OCI-LY7 (cell line): Measurements from ENCODE around the gene AFG1L. TPM values are rescaled to one million over a fixed set of nuclear protein-coding genes. Genes with fewer than 3 reads are reported as not detected.

ENCODE experiments used
- BruUV-seq: library from RNA; stranded (reverse); fragments of 400-500 nt; replicated peaks from 2 replicates; lab custom pipeline; 2021; lab: Mats Ljungman, UMichigan
- CTCF ChIA-PET: fragments of 300-600 bp; sonication (Branson Sonifier 250); formaldehyde crosslinking; loops from one replicate; lab custom pipeline; 2022; ENCODE audit warnings: antibody characterized with exemption; ENCODE audit not compliant: unreplicated experiment; lab: Charles Lee
- POLR2A ChIA-PET: fragments of 300-600 bp; sonication (Branson Sonifier 250); formaldehyde crosslinking; loops from one replicate; lab custom pipeline; 2022; ENCODE audit warnings: antibody characterized with exemption; lab: Charles Lee
- DNase-seq: peaks from one replicate; pipeline ENCODE4 v3.0.0-alpha.2; 2015; ENCODE audit warnings: low spot score
- H2AFZ ChIP-seq: fragments of 200-600 bp; sonication (generic), shearing (Covaris generic); 2 replicates; pipeline ENCODE4 v1.6.1; 2014; ENCODE audit warnings: mild to moderate bottlenecking, antibody characterized with exemption, low read length, moderate library complexity
- H3K27ac ChIP-seq: fragments of 200-600 bp; sonication (generic); 2 replicates; pipeline ENCODE4 v1.5.1; 2014; ENCODE audit warnings: mixed run types, low read depth, mild to moderate bottlenecking, moderate library complexity, low read length, inconsistent platforms; ENCODE audit not compliant: poor library complexity, severe bottlenecking
- H3K36me3 ChIP-seq: fragments of 200-600 bp; sonication (generic); 2 replicates; pipeline ENCODE4 v1.6.1; 2014; ENCODE audit warnings: mild to moderate bottlenecking, antibody characterized with exemption, low read length, moderate library complexity, mixed read lengths; ENCODE audit not compliant: insufficient read depth
- H3K4me1 ChIP-seq: fragments of 200-600 bp; sonication (generic); 2 replicates; pipeline ENCODE4 v1.5.1; 2014; ENCODE audit warnings: mild to moderate bottlenecking, low read length; ENCODE audit not compliant: insufficient read depth, poor library complexity, severe bottlenecking
- H3K4me2 ChIP-seq: fragments of 200-600 bp; sonication (generic); 2 replicates; pipeline ENCODE4 v1.6.1; 2014; ENCODE audit warnings: mild to moderate bottlenecking, low read length
- H3K4me3 ChIP-seq: fragments of 200-600 bp; sonication (generic); 2 replicates; pipeline ENCODE4 v1.5.1; 2014; ENCODE audit warnings: mild to moderate bottlenecking, low read depth, low read length; ENCODE audit not compliant: poor library complexity, severe bottlenecking
- H3K79me2 ChIP-seq: fragments of 200-600 bp; sonication (generic); 2 replicates; pipeline ENCODE4 v1.6.1; 2016; ENCODE audit warnings: low read depth, mild to moderate bottlenecking, low read length, moderate library complexity, mixed read lengths; ENCODE audit not compliant: insufficient read depth
- H3K9me2 ChIP-seq: fragments of 200-600 bp; sonication (generic); 2 replicates; pipeline ENCODE4 v1.6.1; 2016; ENCODE audit warnings: mild to moderate bottlenecking, low read length, mixed read lengths; ENCODE audit not compliant: insufficient read depth
- H3K9me3 ChIP-seq: fragments of 200-600 bp; sonication (generic); 2 replicates; pipeline ENCODE4 v1.6.1; 2014; ENCODE audit warnings: mild to moderate bottlenecking, mixed run types, low read length, mixed read lengths
- H4K20me1 ChIP-seq: fragments of 200-600 bp; sonication (generic); 2 replicates; pipeline ENCODE4 v1.6.1; 2014; ENCODE audit warnings: mild to moderate bottlenecking, antibody characterized with exemption, low read length, moderate library complexity, mixed read lengths; ENCODE audit not compliant: insufficient read depth
- EZH2phosphoT487 ChIP-seq: fragments of 200-600 bp; sonication (generic); IDR thresholded peaks from 2 replicates; pipeline ENCODE4 v1.6.1; 2018; ENCODE audit warnings: low read depth, borderline replicate concordance, mild to moderate bottlenecking, mixed run types, antibody characterized with exemption, low read length, moderate library complexity, mixed read lengths
- intact Hi-C: fragments of 100-400 bp; cut with micrococcal nuclease; formaldehyde crosslinking; loops from one replicate; pipeline ENCODE4 v1.10.0; 2022; ENCODE audit not compliant: unreplicated experiment
- total RNA-seq, 2 experiments: library from RNA; depleted of rRNA in 1 of 2; stranded (reverse); fragments of >200 nt in 1 of 2; shearing (Covaris generic) in 1 of 2; gene quantifications; 2 replicates each; pipeline ENCODE4 v1.2.3, GENCODE V29; 2014 to 2022
- TF ChIP-seq, protein P1 (sequence below): fragments of 200-600 bp; sonication (generic); conservative IDR thresholded peaks from 2 replicates; pipeline ENCODE4 v1.5.1; 2014; ENCODE audit warnings: mild to moderate bottlenecking, antibody characterized with exemption, low read length, moderate library complexity, mixed read lengths

AFG1L gene
- total RNA-seq, 2 experiments from 2014 or later, result 8.9 to 9.0 TPM

DNA sequence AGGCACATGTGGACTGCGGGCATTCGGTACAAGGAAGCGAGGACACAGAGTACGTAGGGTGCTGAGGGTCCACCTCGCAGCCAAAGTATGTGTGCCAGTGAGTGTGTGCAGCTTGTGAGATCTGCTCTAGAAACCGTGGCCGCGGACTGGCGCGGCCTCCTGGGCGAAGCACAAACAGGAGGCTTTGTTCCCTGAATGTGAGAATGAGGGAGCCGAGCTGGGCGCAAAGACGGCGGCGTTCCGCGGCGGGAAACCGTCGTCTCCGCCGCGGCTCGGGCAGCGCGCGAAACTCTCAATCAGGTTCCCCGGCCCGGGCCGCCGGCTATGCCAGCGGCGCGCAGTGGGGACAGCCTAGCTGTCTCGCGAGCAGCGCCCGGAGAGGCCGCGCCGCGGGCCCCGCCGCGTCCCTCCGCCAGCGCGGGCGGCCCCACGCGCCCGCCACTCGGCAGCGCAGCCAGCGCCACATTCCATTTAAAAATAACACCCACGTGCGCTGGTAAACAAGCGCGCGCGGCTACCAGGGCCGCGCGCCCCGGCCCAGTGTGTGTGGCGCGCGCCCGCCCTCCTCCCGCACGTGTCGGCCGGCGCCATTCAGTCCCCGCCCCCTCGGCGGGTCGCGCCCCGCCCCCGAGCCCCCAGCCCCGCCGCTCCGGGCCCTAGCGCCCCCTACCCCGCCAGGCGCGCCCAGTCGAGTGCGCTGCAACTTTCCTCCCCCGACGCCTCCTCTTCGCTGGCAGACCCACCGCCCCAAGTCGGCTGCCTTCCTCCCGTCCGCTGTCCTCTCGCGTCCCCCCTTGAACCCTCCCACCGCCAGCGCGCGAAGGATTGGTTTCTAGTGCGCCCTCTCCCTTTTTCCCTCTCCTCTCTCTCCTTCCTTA lies 262.9 kb downstream of the AFG1L start:
- intact Hi-C loops, result loop anchor here (1.0 to 5.0 kb wide), 2 partner anchors 35 to 515 kb away; no protein-coding TSS in a partner anchor
- CTCF ChIA-PET, result interaction anchor here (1.1 kb wide), 1 partner anchor 35 kb away, joined by 3 read pairs; no protein-coding TSS in a partner anchor
- POLR2A ChIA-PET, result interaction anchor here (0.5 to 1.1 kb wide), 6 partner anchors 18 to 601 kb away, joined by 3 to 5 read pairs (median 4); no protein-coding TSS in a partner anchor

DNA sequence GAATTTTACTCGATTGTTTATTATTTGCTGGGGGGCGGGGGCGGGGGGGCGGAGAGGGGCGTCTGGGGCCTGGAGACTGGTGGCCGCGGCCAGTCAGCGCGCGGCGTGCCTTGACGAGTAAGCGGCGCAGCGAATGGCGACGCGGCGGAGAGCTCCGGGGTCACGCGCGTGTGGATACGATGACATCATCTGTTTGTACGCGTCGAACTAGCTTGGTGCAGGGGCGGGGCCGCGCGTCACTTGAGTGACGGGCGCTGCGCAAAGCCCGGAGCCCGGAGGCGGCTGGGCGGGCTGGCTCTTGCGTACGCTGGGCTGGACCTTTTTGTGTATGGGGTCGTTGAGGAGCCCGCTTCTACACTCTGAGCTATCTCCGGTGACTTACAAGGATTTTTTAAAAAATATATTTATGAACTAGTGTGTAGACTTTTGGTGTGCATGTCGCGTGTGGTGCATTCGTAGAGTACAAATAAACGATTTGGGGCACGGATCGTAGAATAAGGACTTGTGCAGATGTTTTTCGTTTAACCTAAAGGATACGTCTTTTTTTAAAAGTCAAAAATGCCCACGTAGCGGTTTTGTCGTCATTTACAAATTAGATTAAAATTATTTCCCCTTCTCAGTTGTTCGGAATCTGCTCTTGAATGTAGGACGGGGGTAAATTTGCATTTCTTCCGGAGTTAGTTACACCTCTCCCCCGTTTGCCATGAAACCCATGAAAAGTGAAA lies 263.7 kb downstream of the AFG1L start:
- no peaks in the 10 kb centered on the region; the same call in 1 of the 2 replicates for H3K36me3 ChIP-seq
- intact Hi-C loops, result loop anchor here (1.0 to 5.0 kb wide), 3 partner anchors 34 to 514 kb away; no protein-coding TSS in a partner anchor
- peak; percentile 99 for DNase-seq
- H3K9me2 ChIP-seq, result no peaks in the 10 kb centered on the region
- TF ChIP-seq, protein P1, sequence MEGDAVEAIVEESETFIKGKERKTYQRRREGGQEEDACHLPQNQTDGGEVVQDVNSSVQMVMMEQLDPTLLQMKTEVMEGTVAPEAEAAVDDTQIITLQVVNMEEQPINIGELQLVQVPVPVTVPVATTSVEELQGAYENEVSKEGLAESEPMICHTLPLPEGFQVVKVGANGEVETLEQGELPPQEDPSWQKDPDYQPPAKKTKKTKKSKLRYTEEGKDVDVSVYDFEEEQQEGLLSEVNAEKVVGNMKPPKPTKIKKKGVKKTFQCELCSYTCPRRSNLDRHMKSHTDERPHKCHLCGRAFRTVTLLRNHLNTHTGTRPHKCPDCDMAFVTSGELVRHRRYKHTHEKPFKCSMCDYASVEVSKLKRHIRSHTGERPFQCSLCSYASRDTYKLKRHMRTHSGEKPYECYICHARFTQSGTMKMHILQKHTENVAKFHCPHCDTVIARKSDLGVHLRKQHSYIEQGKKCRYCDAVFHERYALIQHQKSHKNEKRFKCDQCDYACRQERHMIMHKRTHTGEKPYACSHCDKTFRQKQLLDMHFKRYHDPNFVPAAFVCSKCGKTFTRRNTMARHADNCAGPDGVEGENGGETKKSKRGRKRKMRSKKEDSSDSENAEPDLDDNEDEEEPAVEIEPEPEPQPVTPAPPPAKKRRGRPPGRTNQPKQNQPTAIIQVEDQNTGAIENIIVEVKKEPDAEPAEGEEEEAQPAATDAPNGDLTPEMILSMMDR, result 0 out of 2 replicates have a peak, but pooled peaks have one; percentile 3
- TF ChIP-seq EZH2phosphoT487, result no peak
- H4K20me1 ChIP-seq, result peaks cover 9% of the 10 kb centered on the region; the same call in 1 of the 2 replicates
- no peaks in the 10 kb centered on the region for H3K9me3 ChIP-seq
- no peaks in the 10 kb centered on the region for H3K79me2 ChIP-seq
- peak overlapping the region; percentile 64 for H3K27ac ChIP-seq
- BruUV-seq, result no TSS peak
- ChIA-PET POLR2A (interaction anchor here (0.5 to 1.6 kb wide), 9 partner anchors 19 to 526 kb away, joined by 3 to 5 read pairs (median 3); no protein-coding TSS in a partner anchor), CTCF (interaction anchor here (0.6 to 1.1 kb wide), 2 partner anchors 34 to 514 kb away, joined by 3 read pairs; no protein-coding TSS in a partner anchor)
- H3K4me3 ChIP-seq, result peak overlapping the region; percentile 91
- peak overlapping the region; percentile 94 for H3K4me2 ChIP-seq
- peaks cover 12% of the 10 kb centered on the region for H3K4me1 ChIP-seq
- H2AFZ ChIP-seq, result peak overlapping the region; percentile 95

More for the DNA sequence above, 262.9 kb downstream of the AFG1L start:
- Histone ChIP-seq H4K20me1 (peaks cover 1% of the 10 kb centered on the region; the same call in 1 of the 2 replicates), H3K9me3 (no peaks in the 10 kb centered on the region), H3K36me3 (no peaks in the 10 kb centered on the region), H3K4me3 (peak overlapping the region; percentile 91), H3K79me2 (no peaks in the 10 kb centered on the region), H3K4me1 (peaks cover 9% of the 10 kb centered on the region), H3K9me2 (no peaks in the 10 kb centered on the region), H2AFZ (peak overlapping the region; percentile 72), H3K27ac (peak overlapping the region; percentile 61), H3K4me2 (peak overlapping the region; percentile 94)
- no peak for TF ChIP-seq EZH2phosphoT487
- TF ChIP-seq, protein P1, result 0 out of 2 replicates have a peak, but pooled peaks have one; percentile 7
- DNase-seq, result peak; percentile 85
- no TSS peak for BruUV-seq
